HG03342 (cell line): ENCODE measurements around the gene NBR1.
"Not testable (repeated sequence)": the region's sequence is repeated elsewhere in the genome, so short reads cannot be mapped to it uniquely, and the experiment has no call there.

Experiments
- ATAC-seq: cut with Tn5 transposase; IDR thresholded peaks from one replicate; pipeline ENCODE4 v1.9.1; 2021; ENCODE audit warnings: mild to moderate bottlenecking, moderate library complexity; ENCODE audit not compliant: unreplicated experiment

NBR1 gene

DNA sequence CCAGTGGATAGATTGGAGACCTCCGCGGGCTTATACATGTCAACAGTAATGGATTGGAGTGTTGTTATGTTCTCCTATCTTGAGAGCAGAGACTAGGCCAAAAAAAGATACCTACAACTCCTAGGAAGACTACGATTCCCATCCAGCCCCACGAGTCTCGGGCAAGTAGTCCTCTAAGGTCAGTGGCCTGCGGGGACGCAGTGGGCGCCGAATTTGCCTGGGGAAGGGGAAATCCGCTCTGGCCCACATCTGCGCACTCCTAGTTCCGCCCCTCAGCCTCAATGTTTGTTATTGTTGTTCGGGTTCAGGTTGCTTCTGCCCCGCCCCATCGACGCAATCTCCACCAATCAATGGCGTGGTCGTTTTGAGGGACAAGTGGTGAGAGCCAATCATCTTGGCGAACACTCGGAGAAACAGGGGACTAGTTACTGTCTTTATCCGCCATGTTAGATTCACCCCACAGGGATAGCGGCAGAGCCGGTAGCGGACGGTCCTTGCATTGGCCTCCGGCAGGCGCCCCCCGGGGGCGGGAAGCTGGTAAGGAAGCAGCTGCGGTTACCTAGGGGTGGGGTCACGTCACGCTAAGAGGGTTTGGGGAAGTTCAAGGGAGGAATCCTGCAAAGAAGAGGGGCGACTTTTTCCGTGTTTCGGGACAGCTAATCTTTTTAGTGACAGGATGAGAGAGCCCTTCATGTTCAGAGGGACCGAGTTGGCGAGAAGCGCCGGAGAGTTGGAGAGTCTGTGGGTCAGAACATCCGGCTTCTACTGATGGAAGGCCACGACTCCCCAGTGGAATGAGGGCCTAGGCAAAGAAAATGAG, at the start of gene NBR1:
Gene NBR1 (plus strand): TSS at position 449 of the 820 bp plus-strand sequence. CDS start 4,586 bp downstream, outside the sequence.
- peak; percentile 62 for ATAC-seq

GRCh38 chr17:43125133-43125966, 45.7 kb upstream of the NBR1 start, which contains the start of gene BRCA1:
Gene BRCA1, minus strand, starts transcription at chr17:43125364. Its CDS starts 1,268 bp downstream, at chr17:43124096.
- ATAC-seq, result peak; percentile 97

DNA sequence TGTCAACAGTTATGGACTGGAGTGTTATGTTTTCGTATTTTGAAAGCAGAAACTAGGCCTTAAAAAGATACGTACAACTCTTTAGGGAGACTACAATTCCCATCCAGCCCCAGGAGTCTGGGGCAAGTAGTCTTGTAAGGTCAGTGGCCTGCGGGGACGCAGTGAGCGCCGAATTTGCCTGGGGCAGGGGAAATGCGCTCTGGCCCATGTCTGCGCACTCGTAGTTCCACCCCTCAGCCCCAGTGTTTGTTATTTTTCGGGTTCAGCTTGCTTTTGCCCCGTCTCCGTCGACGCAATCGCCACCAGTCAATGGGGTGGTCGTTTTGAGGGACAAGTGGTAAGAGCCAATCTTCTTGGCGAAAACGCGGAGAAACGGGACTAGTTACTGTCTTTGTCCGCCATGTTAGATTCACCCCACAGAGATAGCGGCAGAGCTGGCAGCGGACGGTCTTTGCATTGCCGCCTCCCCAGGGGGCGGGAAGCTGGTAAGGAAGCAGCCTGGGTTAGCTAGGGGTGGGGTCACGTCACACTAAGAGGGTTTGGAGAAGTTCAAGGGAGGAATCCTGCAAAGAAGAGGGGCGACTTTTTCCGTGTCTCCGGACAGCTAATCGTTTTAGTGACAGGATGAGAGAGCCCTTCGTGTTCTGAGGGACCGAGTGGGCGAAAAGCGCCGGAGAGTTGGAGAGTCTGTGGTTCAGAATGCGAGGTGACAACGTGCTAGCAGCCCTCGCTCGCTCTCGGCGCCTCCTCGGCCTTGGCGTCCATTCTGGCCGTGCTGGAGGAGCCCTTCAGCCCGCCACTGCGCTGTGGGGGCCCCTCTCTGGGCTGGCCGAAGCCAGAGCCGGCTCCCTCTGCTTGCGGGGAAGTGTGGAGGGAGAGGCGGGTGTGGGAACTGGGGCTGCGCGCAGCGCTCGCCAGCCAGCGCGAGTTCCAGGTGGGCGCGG, 44.8 kb upstream of the NBR1 start:
- ATAC-seq, result no peak

DNA sequence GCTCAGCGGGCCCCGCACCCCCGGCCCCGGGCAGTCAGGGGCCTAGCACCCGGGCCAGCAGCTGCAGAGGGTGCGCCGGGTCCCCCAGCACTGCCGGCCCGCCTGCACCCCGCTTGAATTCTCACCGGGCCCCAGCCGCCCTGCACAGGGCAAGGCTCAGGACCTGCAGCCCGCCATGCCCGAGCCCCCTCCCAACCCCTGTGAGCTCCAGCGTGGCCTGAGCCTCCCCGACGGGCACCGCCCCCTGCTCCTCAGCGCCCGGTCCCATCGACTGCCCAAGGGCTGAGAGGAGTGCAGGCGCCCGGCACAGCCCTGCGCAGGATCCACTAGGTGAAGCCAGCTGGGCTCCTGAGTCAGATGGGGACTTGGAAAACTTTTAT, 44.1 kb upstream of the NBR1 start:
- no peak for ATAC-seq

DNA sequence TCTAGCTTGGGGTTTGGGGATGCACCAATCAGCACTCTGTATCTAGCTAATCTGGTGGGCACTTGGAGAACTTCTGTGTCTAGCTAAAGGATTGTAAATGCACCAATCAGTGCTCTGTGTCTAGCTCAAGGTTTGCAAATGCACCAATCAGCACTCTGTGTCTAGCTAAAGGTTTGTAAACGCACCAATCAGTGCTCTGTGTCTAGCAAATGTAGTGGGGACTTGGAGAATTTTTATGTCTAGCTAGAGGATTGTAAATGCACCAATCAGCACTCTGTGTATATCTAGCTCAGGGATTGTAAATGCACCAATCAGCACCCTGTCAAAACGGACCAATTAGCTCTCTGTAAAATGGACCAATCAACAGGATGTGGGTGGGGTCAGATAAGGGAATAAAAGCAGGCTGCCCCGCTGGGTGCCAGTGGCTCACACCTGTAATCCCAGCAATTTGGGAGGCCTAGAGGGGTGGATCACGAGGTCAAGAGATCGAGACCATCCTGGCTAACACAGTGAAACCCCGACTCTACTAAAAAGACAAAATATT, 43.6 kb upstream of the NBR1 start:
- ATAC-seq, result not testable (repeated sequence)

- no peak for ATAC-seq
Measured at GRCh38 chr17:43129671-43130010, 41.4 kb upstream of the NBR1 start.

DNA sequence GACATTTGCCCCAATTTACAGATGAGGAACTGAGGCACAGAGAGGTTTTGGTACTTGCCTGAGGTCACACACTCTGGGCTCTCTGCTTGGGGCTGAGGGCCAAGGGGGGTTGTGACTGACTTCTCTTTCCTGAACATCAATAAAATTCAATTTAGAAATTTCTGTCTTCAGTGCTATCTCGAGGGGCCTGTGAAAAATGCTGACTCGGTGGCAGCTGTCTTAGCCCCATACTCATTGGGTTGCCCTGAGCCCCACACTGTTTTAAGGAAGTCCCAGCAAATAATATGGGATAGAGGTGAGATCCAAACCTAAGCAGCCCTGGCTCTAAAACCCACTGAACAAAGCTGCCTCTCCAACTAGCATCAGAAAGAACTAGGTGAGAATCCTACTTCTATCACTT, 38.9 kb upstream of the NBR1 start:
- no peak for ATAC-seq

DNA sequence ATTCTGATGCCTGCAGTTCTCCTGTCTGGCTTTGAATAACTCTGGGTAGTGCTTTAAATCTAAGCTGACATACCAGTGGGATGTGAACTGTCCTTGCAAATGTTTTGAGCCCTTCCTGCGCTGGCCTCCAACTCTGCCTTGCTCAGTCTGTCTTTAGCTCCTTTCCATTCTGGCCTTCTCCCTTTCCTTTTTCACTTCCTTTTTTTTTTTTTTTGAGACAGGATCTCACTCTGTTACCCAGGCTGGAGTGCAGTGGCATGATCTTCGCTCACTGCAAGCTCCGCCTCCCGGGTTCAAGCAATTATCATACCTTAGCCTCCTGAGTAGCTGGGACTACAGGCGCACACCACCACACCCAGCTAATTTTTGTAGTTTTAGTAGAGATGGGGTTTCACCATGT, 37.6 kb upstream of the NBR1 start:
- ATAC-seq, result not testable (repeated sequence)

- no peak for ATAC-seq
Measured at GRCh38 chr17:43134774-43135453, 36.1 kb upstream of the NBR1 start.

- ATAC-seq, result no peak
Measured at GRCh38 chr17:43135454-43135819, 35.6 kb upstream of the NBR1 start.

DNA sequence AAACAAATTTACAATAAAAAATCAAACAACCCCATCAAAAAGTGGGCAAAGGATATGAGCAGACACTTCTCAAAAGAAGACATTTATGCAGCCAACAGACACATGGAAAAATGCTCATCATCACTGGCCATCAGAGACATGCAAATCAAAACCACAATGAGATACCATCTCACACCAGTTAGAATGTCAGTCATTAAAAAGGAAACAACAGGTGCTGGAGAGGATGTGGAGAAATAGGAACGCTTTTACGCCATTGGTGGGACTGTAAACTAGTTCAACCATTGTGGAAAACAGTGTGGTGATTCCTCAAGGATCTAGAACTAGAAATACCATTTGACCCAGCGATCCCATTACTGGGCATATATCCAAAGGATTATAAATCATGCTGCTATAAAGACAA, 34.4 kb upstream of the NBR1 start:
- not testable (repeated sequence) for ATAC-seq

- not testable (repeated sequence) for ATAC-seq
Measured at GRCh38 chr17:43138531-43138930, 32.5 kb upstream of the NBR1 start.

- ATAC-seq, result no peak
Measured at GRCh38 chr17:43140396-43141332, 30.4 kb upstream of the NBR1 start.

DNA sequence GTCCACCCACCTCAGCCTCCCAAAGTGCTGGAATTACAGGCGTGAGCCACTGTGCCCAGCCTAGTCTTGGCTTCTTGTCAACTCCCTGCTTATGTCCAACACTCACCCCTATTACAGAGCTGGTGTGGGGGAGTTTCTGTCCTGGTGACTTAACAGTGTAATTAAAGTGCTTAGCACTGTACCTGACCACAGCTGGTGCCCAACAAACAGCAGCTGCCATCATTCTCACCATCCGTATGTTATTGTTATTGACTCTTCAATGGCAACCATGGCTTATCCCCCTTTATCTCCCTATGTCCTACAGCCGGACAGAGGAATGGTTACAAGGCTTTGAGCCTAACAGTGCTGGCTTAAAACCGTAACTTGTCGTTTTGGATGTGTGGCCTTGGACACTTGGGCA, 28.9 kb upstream of the NBR1 start:
- no peak for ATAC-seq

DNA sequence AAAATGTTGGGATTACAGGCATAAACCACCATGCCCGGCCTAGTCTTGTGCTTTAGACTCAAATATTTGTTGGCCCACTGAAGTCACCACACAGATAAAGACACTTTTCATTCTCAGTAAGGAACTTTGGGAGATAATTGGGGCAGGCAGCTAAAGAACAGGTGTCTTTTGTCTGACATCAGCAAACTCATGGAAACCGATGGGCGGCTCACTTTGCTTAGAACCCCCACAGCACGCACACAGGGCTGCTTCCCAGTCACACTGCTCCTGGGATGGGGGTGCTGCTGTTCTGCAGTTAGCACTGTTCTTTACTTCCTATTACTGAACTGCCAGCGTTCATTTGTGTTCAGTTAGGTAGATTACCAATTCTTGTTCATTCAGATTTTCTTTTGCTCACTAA, 27.8 kb upstream of the NBR1 start:
- ATAC-seq, result no peak

- ATAC-seq, result no peak
Measured at GRCh38 chr17:43146649-43147048, 24.4 kb upstream of the NBR1 start.

GRCh38 chr17:43151880-43152456, 19.0 kb upstream of the NBR1 start:
- no peak for ATAC-seq

DNA sequence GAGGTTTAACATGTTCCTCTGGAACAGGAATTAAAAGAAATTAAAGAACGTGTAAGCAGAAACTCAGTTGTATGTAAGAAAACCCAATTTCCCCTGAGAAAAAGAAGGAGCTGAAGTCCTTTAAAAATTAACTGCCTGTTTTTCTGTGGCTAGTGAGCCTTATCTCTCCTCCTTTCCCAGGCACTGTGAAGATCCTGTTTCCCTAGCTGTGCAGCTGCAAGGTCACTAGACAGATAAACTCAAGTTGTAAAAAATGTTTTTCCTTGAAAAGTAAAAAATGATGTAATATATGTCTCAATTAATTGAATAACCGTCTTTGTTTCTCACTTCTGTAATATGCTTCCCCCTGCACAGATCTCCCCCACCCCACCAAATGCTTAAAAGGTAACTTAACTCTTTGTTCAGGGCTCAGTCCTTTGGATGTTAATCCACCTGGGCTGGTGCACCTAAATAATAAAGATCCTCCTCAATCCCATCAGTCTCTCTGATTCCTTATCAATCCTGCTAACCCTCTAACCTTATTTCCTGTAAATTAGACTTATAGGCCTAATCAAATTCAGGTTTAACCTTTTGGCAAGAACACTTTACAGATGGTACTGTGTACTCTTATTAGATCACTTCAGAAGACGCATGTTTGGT, 17.7 kb upstream of the NBR1 start:
- not testable (repeated sequence) for ATAC-seq
